ENCODE results near the gene CACNG6. TPM values are rescaled to one million over a fixed set of nuclear protein-coding genes. Genes with fewer than 3 reads are reported as not detected.
A peak's percentile ranks its signal among the peaks of the same experiment; 100 is the strongest.

The CACNG6 gene
- total RNA-seq, 6 donors from 2014 or later, result 1.5 to 11.5 (median 5.6) TPM; not detected in 2

GRCh38 chr19:53960187-53960586, 31.2 kb upstream of the CACNG6 start:
- WGBS, 2 donors, result 3 to 5% methylated on average over 10 of the region's 10 CpGs
- H3K9me3 ChIP-seq, result no peaks in the 10 kb centered on the region
- ATAC-seq (ENCODE audit: low FRiP score in 2 of 2) (no peak), DNase-seq (no peak)
- no peak overlapping the region for H3K4me3 ChIP-seq
- no peaks in the 10 kb centered on the region for H3K36me3 ChIP-seq
- TF ChIP-seq POLR2A (IDR thresholded peaks at IDR 0.05), result no peak
- no peak for TF ChIP-seq CTCF (IDR thresholded peaks at IDR 0.05)
- TF ChIP-seq POLR2AphosphoS5 (IDR thresholded peaks at IDR 0.05), result no peak
- no peak for TF ChIP-seq EP300 (IDR thresholded peaks at IDR 0.05)
- H3K27ac ChIP-seq, result no peak overlapping the region
- peaks cover 0 to 13% (median 0%) of the 10 kb centered on the region in 4 donors for H3K4me1 ChIP-seq
- H3K27me3 ChIP-seq, result peaks cover 2 to 54% (median 30%) of the 10 kb centered on the region in 4 donors

GRCh38 chr19:53960886-53961285, 30.6 kb upstream of the CACNG6 start:
- 5 to 6% methylated on average over 8 of the region's 8 CpGs for WGBS, 2 donors
- H3K4me1 ChIP-seq, result peaks cover 0 to 13% (median 0%) of the 10 kb centered on the region in 4 donors
- DNase-seq (no peak), ATAC-seq (ENCODE audit: low FRiP score in 2 of 2) (no peak)
- H3K27ac ChIP-seq, result no peak overlapping the region
- no peaks in the 10 kb centered on the region for H3K36me3 ChIP-seq
- no peaks in the 10 kb centered on the region for H3K9me3 ChIP-seq
- H3K4me3 ChIP-seq, result no peak overlapping the region
- peaks cover 2 to 54% (median 30%) of the 10 kb centered on the region in 4 donors for H3K27me3 ChIP-seq
- TF ChIP-seq CTCF (IDR thresholded peaks at IDR 0.05), result no peak
- no peak for TF ChIP-seq POLR2A (IDR thresholded peaks at IDR 0.05)
- TF ChIP-seq EP300 (IDR thresholded peaks at IDR 0.05), result no peak

- TF ChIP-seq CTCF (IDR thresholded peaks at IDR 0.05) (no peak), POLR2AphosphoS5 (IDR thresholded peaks at IDR 0.05) (no peak), POLR2A (IDR thresholded peaks at IDR 0.05) (no peak), EP300 (IDR thresholded peaks at IDR 0.05) (no peak)
- H3K9me3 ChIP-seq, result no peaks in the 10 kb centered on the region
- peaks cover 0 to 13% (median 0%) of the 10 kb centered on the region in 4 donors for H3K4me1 ChIP-seq
- H3K27me3 ChIP-seq, result peaks cover 2 to 54% (median 30%) of the 10 kb centered on the region in 4 donors
- H3K27ac ChIP-seq, result no peak overlapping the region
- H3K36me3 ChIP-seq, result no peaks in the 10 kb centered on the region
- WGBS, 2 donors, result 4 to 5% methylated on average over 28 to 32 of the region's 32 CpGs
- peak in 1 of 2 donors; percentile 70 for DNase-seq
- no peak overlapping the region for H3K4me3 ChIP-seq
- no peak for ATAC-seq (ENCODE audit: low FRiP score in 2 of 2)
Measured at GRCh38 chr19:53961523-53962356, 29.7 kb upstream of the CACNG6 start.

GRCh38 chr19:53962887-53963431, 28.5 kb upstream of the CACNG6 start, which contains the start of gene CACNG8:
TSS of gene CACNG8 (plus strand) at chr19:53962937.
- peak in 1 of 2 donors; percentile 70 for DNase-seq
- no peak for TF ChIP-seq CTCF (IDR thresholded peaks at IDR 0.05)
- no peak for TF ChIP-seq POLR2A (IDR thresholded peaks at IDR 0.05)
- no peak for TF ChIP-seq POLR2AphosphoS5 (IDR thresholded peaks at IDR 0.05)
- TF ChIP-seq EP300 (IDR thresholded peaks at IDR 0.05), result no peak
- H3K27ac ChIP-seq, result no peak within 1 kb of the TSS
- H3K36me3 ChIP-seq, result no peaks in the 10 kb centered on the region
- H3K4me1 ChIP-seq, result peaks cover 0 to 13% (median 0%) of the 10 kb centered on the region in 4 donors
- no peak for ATAC-seq (ENCODE audit: low FRiP score in 2 of 2)
- no peak within 1 kb of the TSS for H3K4me3 ChIP-seq
- peaks cover 2 to 47% (median 27%) of the 10 kb centered on the region in 4 donors for H3K27me3 ChIP-seq
- no peaks in the 10 kb centered on the region for H3K9me3 ChIP-seq
- WGBS, 2 donors, result 3 to 6% methylated on average over 8 to 12 of the region's 55 CpGs

All from upper lobe of left lung (tissue), 6 donors.